ENCODE measurements around the gene TBCK.

The TBCK gene

GRCh38 chr4:106286611-106287010 is 29.4 kb downstream of the TBCK start:
- DNase-seq (ENCODE audit: extremely low spot score), result no peak
- ChIA-PET CTCF (no interaction called here), POLR2A (no interaction called here)
- TF ChIP-seq, protein P1, sequence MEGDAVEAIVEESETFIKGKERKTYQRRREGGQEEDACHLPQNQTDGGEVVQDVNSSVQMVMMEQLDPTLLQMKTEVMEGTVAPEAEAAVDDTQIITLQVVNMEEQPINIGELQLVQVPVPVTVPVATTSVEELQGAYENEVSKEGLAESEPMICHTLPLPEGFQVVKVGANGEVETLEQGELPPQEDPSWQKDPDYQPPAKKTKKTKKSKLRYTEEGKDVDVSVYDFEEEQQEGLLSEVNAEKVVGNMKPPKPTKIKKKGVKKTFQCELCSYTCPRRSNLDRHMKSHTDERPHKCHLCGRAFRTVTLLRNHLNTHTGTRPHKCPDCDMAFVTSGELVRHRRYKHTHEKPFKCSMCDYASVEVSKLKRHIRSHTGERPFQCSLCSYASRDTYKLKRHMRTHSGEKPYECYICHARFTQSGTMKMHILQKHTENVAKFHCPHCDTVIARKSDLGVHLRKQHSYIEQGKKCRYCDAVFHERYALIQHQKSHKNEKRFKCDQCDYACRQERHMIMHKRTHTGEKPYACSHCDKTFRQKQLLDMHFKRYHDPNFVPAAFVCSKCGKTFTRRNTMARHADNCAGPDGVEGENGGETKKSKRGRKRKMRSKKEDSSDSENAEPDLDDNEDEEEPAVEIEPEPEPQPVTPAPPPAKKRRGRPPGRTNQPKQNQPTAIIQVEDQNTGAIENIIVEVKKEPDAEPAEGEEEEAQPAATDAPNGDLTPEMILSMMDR (IDR thresholded peaks at IDR 0.05; ENCODE audit: control extremely low read depth, extremely low read depth, low read depth, missing control alignments), result no peak

GRCh38 chr4:106284227-106284626 is 31.8 kb downstream of the TBCK start:
- ChIA-PET POLR2A (no interaction called here), CTCF (interaction anchor here (1.2 kb wide), 1 partner anchor 22 kb away, joined by 3 read pairs; no protein-coding TSS in a partner anchor)
- TF ChIP-seq, protein P1 (IDR thresholded peaks at IDR 0.05; ENCODE audit: control extremely low read depth, extremely low read depth, low read depth, missing control alignments), result no peak
- no peak for DNase-seq (ENCODE audit: extremely low spot score)

DNA sequence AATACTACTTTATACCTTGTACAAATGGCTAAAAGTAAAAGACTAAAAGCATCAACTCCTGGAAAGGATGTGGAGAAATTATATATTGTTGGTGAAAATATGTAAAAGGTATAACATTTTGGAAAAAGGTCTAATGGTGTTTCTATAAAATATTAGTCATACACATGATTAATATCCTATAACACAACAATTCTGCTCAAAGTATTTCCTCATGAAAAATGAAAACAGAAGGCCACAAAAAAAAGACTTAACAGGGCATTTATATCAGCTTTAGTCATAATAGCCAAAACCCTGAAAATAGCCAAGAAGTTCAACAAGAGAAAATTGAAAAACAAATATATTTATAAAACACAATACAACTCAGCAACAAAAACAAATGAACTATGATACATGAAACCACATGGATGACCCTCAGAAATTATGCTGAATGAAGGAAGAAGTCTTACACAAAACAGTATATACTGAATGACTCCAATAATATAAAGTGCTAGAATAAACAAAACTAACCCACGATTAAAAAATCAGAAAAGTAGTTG is 38.8 kb downstream of the TBCK start:
- DNase-seq (ENCODE audit: extremely low spot score), result no peak
- TF ChIP-seq, protein P1 (IDR thresholded peaks at IDR 0.05; ENCODE audit: control extremely low read depth, extremely low read depth, low read depth, missing control alignments), result no peak
- POLR2A ChIA-PET, result no interaction called here
- CTCF ChIA-PET, result no interaction called here

GRCh38 chr4:106273831-106274230 is 42.2 kb downstream of the TBCK start:
- CTCF ChIA-PET, result no interaction called here
- POLR2A ChIA-PET, result no interaction called here
- DNase-seq (ENCODE audit: extremely low spot score), result no peak

GRCh38 chr4:106270736-106271135 is 45.3 kb downstream of the TBCK start:
- TF ChIP-seq, protein P1 (IDR thresholded peaks at IDR 0.05; ENCODE audit: control extremely low read depth, extremely low read depth, low read depth, missing control alignments), result no peak
- CTCF ChIA-PET, result interaction anchor here (1.4 kb wide), 2 partner anchors 15 to 33 kb away, joined by 5 to 6 read pairs; no protein-coding TSS in a partner anchor
- POLR2A ChIA-PET, result no interaction called here

More at GRCh38 chr4:106273831-106274230, 42.2 kb downstream of the TBCK start:
- TF ChIP-seq, protein P1 (IDR thresholded peaks at IDR 0.05; ENCODE audit: control extremely low read depth, extremely low read depth, low read depth, missing control alignments), result no peak

GRCh38 chr4:106269711-106270110 is 46.3 kb downstream of the TBCK start:
- ChIA-PET POLR2A (no interaction called here), CTCF (interaction anchor here (1.1 to 1.4 kb wide), 2 partner anchors 99 to 233 kb away, joined by 3 to 4 read pairs; partner anchors contain the start of gene GIMD1)
- no peak for DNase-seq (ENCODE audit: extremely low spot score)
- TF ChIP-seq, protein P1 (IDR thresholded peaks at IDR 0.05; ENCODE audit: control extremely low read depth, extremely low read depth, low read depth, missing control alignments), result no peak

More at GRCh38 chr4:106270736-106271135, 45.3 kb downstream of the TBCK start:
- DNase-seq (ENCODE audit: extremely low spot score), result no peak

All from GM10248 (cell line).